ENCODE data around the gene PGAM5.
"Not testable (repeated sequence)": the region's sequence is repeated elsewhere in the genome, so short reads cannot be mapped to it uniquely, and the experiment has no call there.

PGAM5 gene

DNA sequence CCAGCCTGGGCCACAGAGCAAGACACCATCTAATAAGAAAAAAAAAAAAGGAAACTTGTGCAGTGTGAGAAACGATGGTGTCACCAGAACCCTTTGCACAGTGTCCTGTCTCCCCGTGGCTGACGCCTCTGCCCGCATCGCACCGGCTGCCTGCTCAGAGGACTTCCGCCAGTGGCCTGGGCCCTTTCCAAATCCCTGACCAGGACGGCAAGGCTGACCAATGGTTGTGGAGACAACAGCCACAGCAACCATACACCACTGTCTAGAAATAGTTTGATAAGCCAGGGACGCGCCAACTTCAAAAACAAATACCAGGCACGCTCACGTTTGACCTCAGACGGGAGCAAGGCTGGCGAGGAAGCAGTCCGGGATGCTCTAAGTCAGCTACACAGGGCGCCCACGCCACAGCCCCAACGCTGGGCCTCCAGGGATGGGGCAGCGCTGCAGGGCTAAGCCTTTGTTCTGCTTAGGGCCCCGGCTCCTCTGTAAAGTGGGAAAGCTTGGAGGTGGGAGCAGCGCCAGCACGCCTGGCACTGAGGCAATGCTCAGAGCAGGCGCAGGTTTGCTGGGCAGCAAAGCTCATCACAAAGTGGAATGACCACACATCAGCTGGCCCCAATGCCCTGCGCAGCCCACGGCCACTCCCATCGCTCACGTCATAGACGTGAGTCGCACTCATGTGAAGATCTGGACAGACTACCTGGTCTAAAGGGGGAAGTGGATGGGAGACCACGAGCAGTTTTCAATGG, 12.5 kb downstream of the PGAM5 start:
- DNase-seq = no peak

- no peak for DNase-seq
Measured at GRCh38 chr12:132723764-132724140, 13.1 kb downstream of the PGAM5 start.

DNA sequence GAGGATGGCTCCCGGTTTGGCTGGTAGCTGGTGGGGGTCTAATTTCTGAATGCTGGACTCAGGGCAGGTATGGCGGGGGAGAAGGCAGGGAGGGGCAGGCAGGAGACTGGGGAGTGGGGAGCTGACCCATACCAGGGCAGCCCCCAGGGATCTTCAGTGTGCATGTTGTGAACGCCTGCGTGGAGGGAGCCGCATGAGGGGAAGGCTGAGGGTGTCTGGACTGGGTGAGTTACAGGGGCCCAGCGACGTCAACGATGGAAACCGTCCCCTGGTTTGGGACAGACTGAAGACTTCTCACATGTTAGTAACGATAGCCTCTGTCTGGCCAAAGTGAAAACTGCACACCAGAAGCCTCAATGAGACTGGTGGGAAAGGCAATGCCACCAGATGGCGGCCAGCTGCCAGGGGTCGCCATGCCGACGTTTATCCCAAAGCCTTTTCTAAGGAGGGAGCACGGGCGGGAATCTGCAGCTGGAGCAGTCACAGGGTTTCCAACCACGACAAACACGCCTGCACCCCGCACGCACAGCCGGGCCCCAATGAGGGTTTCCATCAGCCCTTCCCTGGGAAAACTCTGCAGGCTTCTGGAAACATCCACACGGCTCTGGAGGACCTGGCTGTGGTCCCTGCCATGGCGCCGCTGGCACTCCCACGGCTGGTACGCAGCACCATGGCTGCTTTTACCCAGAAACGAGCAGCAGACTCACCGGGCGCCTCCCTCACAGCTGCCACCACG, 14.0 kb downstream of the PGAM5 start:
- DNase-seq = no peak

- no peak for DNase-seq
Measured at GRCh38 chr12:132726386-132726785, 15.7 kb downstream of the PGAM5 start.

- no peak for DNase-seq
Measured at GRCh38 chr12:132727091-132727794, 16.6 kb downstream of the PGAM5 start.

- no peak for DNase-seq
Measured at GRCh38 chr12:132728502-132728901, 17.9 kb downstream of the PGAM5 start.

- DNase-seq = no peak
Measured at GRCh38 chr12:132729541-132730320, 19.1 kb downstream of the PGAM5 start.

DNA sequence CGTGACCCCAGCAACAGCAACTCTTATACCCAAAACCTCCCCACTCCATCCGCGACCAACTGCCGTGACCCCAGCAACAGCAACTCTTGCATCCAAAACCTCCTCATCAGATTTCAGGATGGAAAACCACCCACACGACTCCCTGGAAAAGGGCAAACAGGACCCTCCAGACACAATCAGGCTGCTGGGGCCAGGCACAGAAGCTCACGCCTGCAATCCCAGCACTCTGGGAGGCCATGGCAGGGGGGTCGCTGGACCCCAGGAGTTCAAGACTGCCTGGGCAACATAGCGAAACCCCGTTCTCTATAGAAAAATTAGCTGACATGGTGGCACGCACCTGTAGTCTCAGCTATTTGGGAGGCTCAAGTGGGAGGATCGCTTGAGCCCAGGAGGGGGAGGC, 19.7 kb downstream of the PGAM5 start:
- no peak for DNase-seq

- no peak for DNase-seq
Measured at GRCh38 chr12:132731574-132731973, 20.9 kb downstream of the PGAM5 start.

DNA sequence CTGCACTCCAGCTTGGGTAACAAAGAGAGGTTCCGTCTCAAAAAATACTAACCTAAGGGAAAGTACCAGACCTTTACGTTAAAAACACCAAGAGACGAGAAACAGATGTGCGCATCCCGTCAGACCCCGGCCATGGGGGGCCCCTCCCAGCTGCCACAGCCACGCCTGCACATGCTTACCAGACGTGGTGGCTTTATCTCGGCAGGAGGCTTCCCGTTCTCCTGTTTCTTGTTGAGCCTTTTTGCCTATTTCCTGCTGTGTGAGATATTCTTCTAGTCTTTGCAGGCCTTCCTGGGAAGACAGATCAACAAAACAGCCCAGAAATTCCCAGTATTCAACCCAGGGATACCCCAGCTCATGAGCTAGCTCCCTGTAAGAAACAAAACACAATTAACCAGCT, 23.6 kb downstream of the PGAM5 start:
- no peak for DNase-seq

DNA sequence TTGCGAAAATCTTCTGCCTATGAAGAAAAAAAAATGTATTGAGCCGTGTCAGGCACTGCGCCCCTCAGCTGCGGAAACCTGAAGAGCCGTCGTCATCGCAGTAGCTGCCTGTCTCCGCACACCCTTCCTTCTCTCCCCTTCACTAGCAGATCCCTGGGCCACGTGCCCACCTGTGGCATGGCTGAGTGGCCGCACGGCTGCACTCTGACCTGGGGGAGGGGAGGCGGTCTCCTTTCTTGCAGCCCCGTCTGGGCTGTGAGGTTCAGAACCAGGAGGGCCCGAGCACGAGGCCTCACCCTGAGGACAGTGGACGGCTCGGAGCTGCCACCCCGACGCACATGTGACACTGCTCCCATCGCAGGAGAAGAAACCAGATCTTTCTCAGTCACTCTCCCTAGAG, 24.9 kb downstream of the PGAM5 start:
- no peak for DNase-seq

GRCh38 chr12:132736378-132736777, 25.7 kb downstream of the PGAM5 start:
- no peak for DNase-seq

DNA sequence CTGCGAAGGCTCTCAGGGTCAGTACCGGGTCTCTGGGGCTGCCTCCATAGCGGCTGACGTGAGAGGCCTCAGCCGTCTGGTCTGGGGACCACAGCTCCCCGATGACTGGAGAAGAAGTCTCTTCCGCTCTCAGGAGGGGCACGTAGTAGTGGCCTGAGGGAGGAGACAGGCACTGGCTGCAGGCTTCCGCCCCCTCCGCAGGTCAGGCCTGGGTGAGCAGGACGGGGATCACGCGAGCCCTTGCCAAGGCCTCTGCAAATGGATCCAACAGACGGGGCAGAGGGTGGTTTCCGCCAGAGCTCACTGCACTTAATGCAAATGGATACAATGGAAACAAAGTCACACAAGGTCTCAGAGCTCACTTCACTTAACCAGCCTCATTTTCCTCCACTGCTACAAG, 26.3 kb downstream of the PGAM5 start:
- DNase-seq = no peak

DNA sequence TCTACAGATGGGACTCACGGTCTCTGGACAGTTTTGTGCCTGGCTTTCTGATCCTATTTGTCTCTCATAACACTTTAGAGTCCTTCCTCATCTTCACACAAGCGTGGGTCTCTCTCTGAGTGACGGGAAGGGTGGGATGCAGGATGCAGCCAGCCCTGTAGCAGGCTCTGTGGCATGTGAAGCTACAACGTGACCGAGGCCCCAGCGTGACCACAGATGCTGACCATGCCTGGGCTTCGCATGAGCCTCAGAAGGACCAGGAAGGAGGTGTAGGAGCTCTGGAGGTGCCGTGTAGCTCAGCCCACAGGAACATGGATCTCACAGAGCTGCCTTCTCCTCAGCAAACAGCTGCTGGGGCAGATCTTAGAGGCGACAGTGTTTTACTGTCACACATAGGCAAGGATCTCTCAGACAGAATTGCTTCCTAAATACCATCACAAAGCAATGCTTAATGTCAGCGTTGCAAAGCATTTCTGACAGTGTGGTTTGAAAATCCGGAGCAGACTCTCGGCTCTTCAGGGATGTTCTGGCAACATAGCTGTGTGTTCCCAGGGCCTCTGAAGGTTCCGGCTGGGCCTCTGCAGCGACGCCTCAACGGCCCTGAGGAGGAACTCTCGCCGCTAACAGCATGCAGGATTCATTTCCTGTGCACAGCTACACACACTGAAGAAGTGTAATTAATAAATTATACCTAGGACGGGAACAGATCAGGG, 29.1 kb downstream of the PGAM5 start:
- DNase-seq = no peak

GRCh38 chr12:132740313-132740646, 29.6 kb downstream of the PGAM5 start:
- DNase-seq = no peak

- DNase-seq = no peak
Measured at GRCh38 chr12:132740652-132741051, 30.0 kb downstream of the PGAM5 start.

- DNase-seq = no peak
Measured at GRCh38 chr12:132741620-132742019, 31.0 kb downstream of the PGAM5 start.

DNA sequence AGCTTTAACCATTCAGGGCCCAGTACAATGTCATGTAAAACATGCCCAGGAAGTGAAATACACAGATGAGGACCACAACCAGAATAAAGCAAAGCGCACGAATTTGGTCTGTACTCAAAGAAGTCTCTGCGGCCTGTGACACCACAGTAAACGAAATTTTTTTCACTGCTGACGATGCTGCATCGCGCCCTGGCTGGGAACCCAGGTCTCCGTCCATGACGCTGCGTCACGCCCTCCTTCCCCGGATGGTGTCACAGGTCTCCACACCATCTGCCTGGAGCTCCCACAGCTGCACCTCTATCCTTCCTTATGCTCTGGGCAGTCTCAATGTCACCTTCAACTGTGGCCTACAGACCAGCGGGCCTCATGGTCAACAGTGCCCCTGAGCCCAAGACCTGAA, 33.2 kb downstream of the PGAM5 start:
- DNase-seq = no peak

- DNase-seq = no peak
Measured at GRCh38 chr12:132746613-132747012, 36.0 kb downstream of the PGAM5 start.

DNA sequence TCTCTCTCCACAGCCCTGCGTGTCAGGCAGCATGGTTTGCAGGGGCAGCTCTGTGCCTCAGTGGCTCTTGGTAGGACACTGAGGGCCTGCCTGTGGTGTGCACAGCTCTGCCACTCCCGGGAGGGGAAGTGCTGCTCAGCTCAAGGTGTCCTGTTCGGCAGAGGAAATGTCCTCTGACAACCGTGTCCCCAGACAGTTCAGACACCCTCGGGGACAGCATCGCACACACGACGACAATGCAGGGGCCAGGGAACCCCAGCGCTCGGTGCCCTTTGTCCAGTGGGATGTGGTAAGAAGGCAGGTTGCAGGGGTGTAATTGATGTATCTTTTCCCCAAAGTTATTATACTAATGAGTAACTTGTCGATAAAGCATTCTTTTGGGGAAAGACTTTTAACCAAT, 36.8 kb downstream of the PGAM5 start:
- DNase-seq = no peak

- no peak for DNase-seq
Measured at GRCh38 chr12:132747896-132748295, 37.3 kb downstream of the PGAM5 start.

- no peak for DNase-seq
Measured at GRCh38 chr12:132748319-132748718, 37.7 kb downstream of the PGAM5 start.

DNA sequence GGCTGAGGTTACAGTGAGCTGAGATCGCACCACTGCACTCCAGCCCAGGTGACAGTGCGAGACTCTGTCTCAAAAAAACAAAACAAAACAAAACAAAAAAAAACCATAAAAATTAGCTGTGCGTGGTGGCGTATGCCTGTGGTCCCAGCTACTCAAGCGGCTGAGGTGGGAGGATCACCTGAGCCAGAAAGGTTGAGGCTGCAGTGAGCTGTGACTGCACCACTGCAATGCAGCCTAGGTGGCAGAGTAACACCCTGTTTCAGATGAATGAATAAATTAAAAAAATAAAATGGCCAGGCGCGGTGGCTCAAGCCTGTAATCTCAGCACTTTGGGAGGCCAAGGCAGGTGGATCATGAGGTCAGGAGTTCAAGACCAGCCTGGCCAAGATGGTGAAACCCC, 43.0 kb downstream of the PGAM5 start:
- DNase-seq = not testable (repeated sequence)
